ENCODE measurements around the gene GATA2. TPM values are rescaled to one million over a fixed set of nuclear protein-coding genes. Genes with fewer than 3 reads are reported as not detected.

GATA2 gene
- total RNA-seq, 2 donors from 2014 or later: 181 to 275 TPM

GRCh38 chr3:128449111-128449638 is 43.8 kb downstream of the GATA2 start:
- no peak for TF ChIP-seq POLR2A (IDR thresholded peaks at IDR 0.05)
- no peak for TF ChIP-seq POLR2AphosphoS5 (IDR thresholded peaks at IDR 0.05)
- no peak for TF ChIP-seq CTCF (IDR thresholded peaks at IDR 0.05)
- WGBS: 90% methylated on average over 6 of the region's 6 CpGs
- H3K4me3 ChIP-seq: no peak overlapping the region
- intact Hi-C loops (cut with DNase I): no loop called here
- H3K36me3 ChIP-seq: no peaks in the 10 kb centered on the region
- no peak for DNase-seq (ENCODE audit: low spot score)
- H3K27me3 ChIP-seq (replicated peaks; ENCODE audit: insufficient read depth): no peaks in the 10 kb centered on the region
- no peaks in the 10 kb centered on the region for H3K9me3 ChIP-seq
- H3K27ac ChIP-seq: no peak overlapping the region
- no peaks in the 10 kb centered on the region for H3K4me1 ChIP-seq (replicated peaks)

- Histone ChIP-seq H3K4me3 (no peak overlapping the region), H3K9me3 (no peaks in the 10 kb centered on the region), H3K4me1 (replicated peaks) (no peaks in the 10 kb centered on the region), H3K36me3 (no peaks in the 10 kb centered on the region), H3K27me3 (replicated peaks; ENCODE audit: insufficient read depth) (no peaks in the 10 kb centered on the region), H3K27ac (no peak overlapping the region)
- TF ChIP-seq CTCF (IDR thresholded peaks at IDR 0.05) (no peak), POLR2A (IDR thresholded peaks at IDR 0.05) (no peak), POLR2AphosphoS5 (IDR thresholded peaks at IDR 0.05) (no peak)
- whole genome bisulfite sequencing: 80% methylated on average over 6 of the region's 6 CpGs
- no peak for DNase-seq (ENCODE audit: low spot score)
- intact Hi-C loops (cut with DNase I): no loop called here
Measured at GRCh38 chr3:128448491-128448890, 44.5 kb downstream of the GATA2 start.

- Histone ChIP-seq H3K4me1 (replicated peaks) (no peaks in the 10 kb centered on the region), H3K36me3 (no peaks in the 10 kb centered on the region), H3K27me3 (replicated peaks; ENCODE audit: insufficient read depth) (no peaks in the 10 kb centered on the region), H3K27ac (no peak overlapping the region), H3K4me3 (no peak overlapping the region), H3K9me3 (no peaks in the 10 kb centered on the region)
- DNase-seq (ENCODE audit: low spot score): no peak
- TF ChIP-seq POLR2AphosphoS5 (IDR thresholded peaks at IDR 0.05) (no peak), POLR2A (IDR thresholded peaks at IDR 0.05) (no peak), CTCF (IDR thresholded peaks at IDR 0.05) (no peak)
- WGBS: 97% methylated on average over 3 of the region's 3 CpGs
- intact Hi-C loops (cut with DNase I): no loop called here
Measured at GRCh38 chr3:128447561-128448013, 45.4 kb downstream of the GATA2 start.

- intact Hi-C loops (cut with DNase I): no loop called here
- DNase-seq (ENCODE audit: low spot score): no peak
- Histone ChIP-seq H3K27ac (no peak overlapping the region), H3K27me3 (replicated peaks; ENCODE audit: insufficient read depth) (no peaks in the 10 kb centered on the region), H3K4me3 (no peak overlapping the region), H3K36me3 (no peaks in the 10 kb centered on the region), H3K4me1 (replicated peaks) (no peaks in the 10 kb centered on the region), H3K9me3 (no peaks in the 10 kb centered on the region)
- TF ChIP-seq POLR2AphosphoS5 (IDR thresholded peaks at IDR 0.05) (no peak), POLR2A (IDR thresholded peaks at IDR 0.05) (no peak)
- 79% methylated on average over 1 of the region's 1 CpG for WGBS
Measured at GRCh38 chr3:128446821-128447220, 46.2 kb downstream of the GATA2 start.

GRCh38 chr3:128445357-128445756 is 47.6 kb downstream of the GATA2 start:
- Histone ChIP-seq H3K27me3 (replicated peaks; ENCODE audit: insufficient read depth) (no peaks in the 10 kb centered on the region), H3K27ac (no peak overlapping the region), H3K36me3 (no peaks in the 10 kb centered on the region), H3K9me3 (no peaks in the 10 kb centered on the region), H3K4me3 (no peak overlapping the region), H3K4me1 (replicated peaks) (no peaks in the 10 kb centered on the region)
- no peak for TF ChIP-seq CTCF (IDR thresholded peaks at IDR 0.05)
- no peak for TF ChIP-seq POLR2AphosphoS5 (IDR thresholded peaks at IDR 0.05)
- TF ChIP-seq POLR2A (IDR thresholded peaks at IDR 0.05): no peak
- intact Hi-C loops (cut with DNase I): no loop called here
- DNase-seq (ENCODE audit: low spot score): no peak
- 89% methylated on average over 1 of the region's 1 CpG for WGBS

All from prostate gland (tissue), 2 donors.